Spleen (tissue), 11 donors: Measurements from ENCODE around the gene JPH4. TPM values are rescaled to one million over a fixed set of nuclear protein-coding genes. Genes with fewer than 3 reads are reported as not detected.

Source experiments
- DNase-seq: peaks from one replicate; pipeline ENCODE4 v3.0.0-alpha.2; 2020
- H3K27ac ChIP-seq, 8 donors: fragments of 200-600 bp; sonication (generic) in 7 of 8; 1 replicate in 4 of 8; 2 replicates in 4 of 8; pipeline versions ENCODE4 v1.5.0 to v1.8.0; 2016 to 2021; ENCODE audit warnings: inconsistent platforms in 4 of 8, mild to moderate bottlenecking in 4 of 8, moderate library complexity in 1 of 8
- H3K27me3 ChIP-seq, 7 donors: fragments of 200-600 bp; sonication (generic) in 6 of 7; replicated peaks in 1 of 7; 1 replicate in 4 of 7; 2 replicates in 3 of 7; pipeline versions ENCODE4 v1.5.0 to v1.8.0; 2016 to 2021; ENCODE audit warnings: inconsistent platforms in 3 of 7, mild to moderate bottlenecking in 1 of 7
- H3K36me3 ChIP-seq, 6 donors: fragments of 200-600 bp; sonication (generic) in 5 of 6; 1 replicate in 4 of 6; 2 replicates in 2 of 6; pipeline versions ENCODE4 v1.5.0 to v1.8.0; 2016 to 2021; ENCODE audit warnings: inconsistent platforms in 2 of 6
- H3K4me1 ChIP-seq, 6 donors: fragments of 200-600 bp; sonication (generic) in 5 of 6; 1 replicate in 3 of 6; 2 replicates in 3 of 6; pipeline versions ENCODE4 v1.5.0 to v1.8.0; 2016 to 2021; ENCODE audit warnings: inconsistent platforms in 3 of 6
- H3K4me3 ChIP-seq, 8 donors: fragments of 200-600 bp; sonication (generic) in 7 of 8; 1 replicate in 4 of 8; 2 replicates in 4 of 8; pipeline versions ENCODE4 v1.5.0 to v1.8.0; 2016 to 2021; ENCODE audit warnings: inconsistent platforms in 4 of 8, mild to moderate bottlenecking in 4 of 8, moderate library complexity in 2 of 8
- H3K9me3 ChIP-seq, 8 donors: fragments of 200-600 bp; sonication (generic) in 7 of 8; 1 replicate in 4 of 8; 2 replicates in 4 of 8; pipeline versions ENCODE4 v1.5.0 to v1.8.0; 2016 to 2021; ENCODE audit warnings: inconsistent platforms in 4 of 8
- CTCF ChIP-seq, 11 experiments: fragments of 200-600 bp in 7 of 11; fragments of 450-650 bp in 4 of 11; sonication (generic) in 4 of 11; IDR thresholded peaks in 8 of 11; conservative IDR thresholded peaks in 3 of 11; 1 replicate in 7 of 11; 2 replicates in 4 of 11; pipeline versions ENCODE4 v1.4.0 to v1.8.0; 2016 to 2021; ENCODE audit warnings: antibody characterized with exemption in 11 of 11, inconsistent platforms in 4 of 11, mild to moderate bottlenecking in 1 of 11
- POLR2A ChIP-seq, 3 donors: fragments of 450-650 bp; IDR thresholded peaks; one replicate each; pipeline ENCODE4 v1.5.1; 2017; ENCODE audit warnings: antibody characterized with exemption in 3 of 3, mild to moderate bottlenecking in 1 of 3
- POLR2AphosphoS5 ChIP-seq, 3 donors: sonication (generic); formaldehyde crosslinking; IDR thresholded peaks; one replicate each; pipeline ENCODE4 v1.5.1; 2017; ENCODE audit warnings: antibody characterized with exemption in 3 of 3
- WGBS, 5 donors: extraction: QIAGEN DNeasy Blood & Tissue Kit in 3 of 5; methylation state at CpG; one replicate each; pipeline versions ENCODE4 v1.1.5 to v1.1.7; 2013 to 2018; 5-methylcytosine and 5-hydroxymethylcytosine counted together
- intact Hi-C: fragments of 100-400 bp; cut with DNase I; formaldehyde crosslinking; loops from one replicate; pipeline ENCODE4 v1.15.0; 2023; ENCODE audit warnings: low total_unique reads
- polyA plus RNA-seq, 3 donors: library from polyadenylated mRNA; stranded (reverse); fragments of 200-250 nt; gene quantifications; one replicate each; pipeline ENCODE4 v1.2.1, GENCODE V29; 2013
- total RNA-seq, 7 donors: library from RNA; depleted of rRNA in 3 of 7; stranded (reverse); fragments of >200 nt in 3 of 7; fragmentation: NEBNext Ultra II Directional in 4 of 7; extraction: Animal tissue kit (Norgen Biotek cat#: 25700) in 4 of 7; gene quantifications; one replicate each; pipeline versions ENCODE4 v1.1.0 to v1.2.1, GENCODE V29; 2016 to 2021
- donor health status: healthy with polysubstance abuse.
- donor health status: DM: no; HTN: no; CAD: no; lungs with moderate emphysema.
- donor health status: DM: no; HTN: no; CAD: no.
- donor health status: Bipolar disorder and iron deficiency.
- donor health status: healthy.
- donor health status: DM: no; HTN: no; CAD: no.
- donor health status: DM: yes; HTN: yes; CAD: no.

The JPH4 gene
- total and polyA plus RNA-seq, 10 donors = 0.70 to 17.3 (median 3.8) TPM

GRCh38 chr14:23550131-23550811 is 28.3 kb downstream of the JPH4 start:
- no peak for TF ChIP-seq POLR2A (IDR thresholded peaks at IDR 0.05)
- no peak for TF ChIP-seq POLR2AphosphoS5 (IDR thresholded peaks at IDR 0.05)
- TF ChIP-seq CTCF (IDR thresholded peaks at IDR 0.05 in 8 of 11, conservative IDR thresholded peaks at IDR 0.05 in 3 of 11) = no peak
- Histone ChIP-seq H3K27me3 (peaks cover 0 to 11% (median 0%) of the 10 kb centered on the region in 7 donors), H3K4me3 (peak overlapping the region in 7 of 8 donors; percentile 49 to 80 (median 72)), H3K27ac (peak overlapping the region in 3 of 8 donors; percentile 65 to 77 (median 68)), H3K36me3 (no peaks in the 10 kb centered on the region), H3K4me1 (peaks cover 3 to 41% (median 20%) of the 10 kb centered on the region in 6 donors), H3K9me3 (no peaks in the 10 kb centered on the region)
- intact Hi-C loops = no loop called here
- 53 to 80% (median 60%) methylated on average over 10 to 12 of the region's 12 CpGs for WGBS, 5 donors
- DNase-seq = no peak

GRCh38 chr14:23548351-23549318 is 30.0 kb downstream of the JPH4 start:
- DNase-seq = no peak
- Histone ChIP-seq H3K36me3 (no peaks in the 10 kb centered on the region), H3K4me3 (no peak overlapping the region), H3K27me3 (peaks cover 0 to 11% (median 0%) of the 10 kb centered on the region in 7 donors), H3K27ac (peak overlapping the region in 2 of 8 donors; percentile 14 to 22), H3K4me1 (peaks cover 3 to 44% (median 21%) of the 10 kb centered on the region in 6 donors), H3K9me3 (no peaks in the 10 kb centered on the region)
- WGBS, 5 donors = 64 to 79% (median 74%) methylated on average over 18 of the region's 18 CpGs
- TF ChIP-seq POLR2AphosphoS5 (IDR thresholded peaks at IDR 0.05) = no peak
- TF ChIP-seq CTCF (IDR thresholded peaks at IDR 0.05 in 8 of 11, conservative IDR thresholded peaks at IDR 0.05 in 3 of 11) = no peak
- no peak for TF ChIP-seq POLR2A (IDR thresholded peaks at IDR 0.05)
- intact Hi-C loops = loop anchor here (5.0 kb wide), 1 partner anchor 76 kb away; no protein-coding TSS in a partner anchor

- WGBS, 5 donors = 46 to 84% (median 59%) methylated on average over 2 of the region's 2 CpGs
- TF ChIP-seq CTCF (IDR thresholded peaks at IDR 0.05 in 8 of 11, conservative IDR thresholded peaks at IDR 0.05 in 3 of 11) (no peak), POLR2A (IDR thresholded peaks at IDR 0.05) (no peak), POLR2AphosphoS5 (IDR thresholded peaks at IDR 0.05) (no peak)
- Histone ChIP-seq H3K27me3 (peaks cover 0 to 11% (median 0%) of the 10 kb centered on the region in 7 donors), H3K9me3 (no peaks in the 10 kb centered on the region), H3K27ac (peak overlapping the region in 2 of 8 donors; percentile 14 to 22), H3K4me3 (no peak overlapping the region), H3K36me3 (no peaks in the 10 kb centered on the region), H3K4me1 (peaks cover 3 to 44% (median 21%) of the 10 kb centered on the region in 6 donors)
- intact Hi-C loops = loop anchor here (5.0 kb wide), 1 partner anchor 76 kb away; no protein-coding TSS in a partner anchor
- DNase-seq = no peak
These were observed 30.7 kb downstream of the JPH4 start for GRCh38 chr14:23547924-23548323.
